ENCODE data around the gene CALML5. TPM values are rescaled to one million over a fixed set of nuclear protein-coding genes. Genes with fewer than 3 reads are reported as not detected.

Gene CALML5
- total RNA-seq, 2 donors from 2014 or later = 0.46 to 10.5 TPM

- intact Hi-C loops (cut with DNase I) = no loop called here
- no peaks in the 10 kb centered on the region for H3K4me1 ChIP-seq (replicated peaks)
- 94% methylated on average over 8 of the region's 8 CpGs for WGBS
Observed at GRCh38 chr10:5494611-5495010, 4.8 kb downstream of the CALML5 start.

GRCh38 chr10:5493691-5494090 is 5.7 kb downstream of the CALML5 start:
- Histone ChIP-seq H3K27ac (no peak overlapping the region), H3K4me1 (replicated peaks) (no peaks in the 10 kb centered on the region), H3K36me3 (no peaks in the 10 kb centered on the region), H3K4me3 (no peak overlapping the region), H3K27me3 (replicated peaks; ENCODE audit: insufficient read depth) (no peaks in the 10 kb centered on the region), H3K9me3 (no peaks in the 10 kb centered on the region)
- no peak for DNase-seq (ENCODE audit: low spot score)
- 35% methylated on average over 3 of the region's 3 CpGs for WGBS
- no peak for TF ChIP-seq CTCF (IDR thresholded peaks at IDR 0.05)
- TF ChIP-seq POLR2A (IDR thresholded peaks at IDR 0.05) = no peak
- no peak for TF ChIP-seq POLR2AphosphoS5 (IDR thresholded peaks at IDR 0.05)
- intact Hi-C loops (cut with DNase I) = no loop called here

More at GRCh38 chr10:5494611-5495010, 4.8 kb downstream of the CALML5 start:
- Histone ChIP-seq H3K4me3 (no peak overlapping the region), H3K27ac (no peak overlapping the region), H3K9me3 (no peaks in the 10 kb centered on the region), H3K27me3 (replicated peaks; ENCODE audit: insufficient read depth) (no peaks in the 10 kb centered on the region), H3K36me3 (no peaks in the 10 kb centered on the region)
- no peak for DNase-seq (ENCODE audit: low spot score)
- TF ChIP-seq POLR2A (IDR thresholded peaks at IDR 0.05) (no peak), POLR2AphosphoS5 (IDR thresholded peaks at IDR 0.05) (no peak), CTCF (IDR thresholded peaks at IDR 0.05) (no peak)

GRCh38 chr10:5492929-5493576 is 6.3 kb downstream of the CALML5 start:
- H3K4me1 ChIP-seq (replicated peaks) = no peaks in the 10 kb centered on the region
- H3K9me3 ChIP-seq = no peaks in the 10 kb centered on the region
- 92% methylated on average over 13 of the region's 13 CpGs for WGBS
- no peak overlapping the region for H3K27ac ChIP-seq
- no peak overlapping the region for H3K4me3 ChIP-seq
- TF ChIP-seq POLR2A (IDR thresholded peaks at IDR 0.05) (no peak), POLR2AphosphoS5 (IDR thresholded peaks at IDR 0.05) (no peak), CTCF (IDR thresholded peaks at IDR 0.05) (no peak)
- no peak for DNase-seq (ENCODE audit: low spot score)
- intact Hi-C loops (cut with DNase I) = no loop called here
- no peaks in the 10 kb centered on the region for H3K36me3 ChIP-seq
- no peaks in the 10 kb centered on the region for H3K27me3 ChIP-seq (replicated peaks; ENCODE audit: insufficient read depth)

- no peak overlapping the region for H3K4me3 ChIP-seq
- no peaks in the 10 kb centered on the region for H3K27me3 ChIP-seq (replicated peaks; ENCODE audit: insufficient read depth)
- H3K27ac ChIP-seq = no peak overlapping the region
- 94% methylated on average over 4 of the region's 4 CpGs for WGBS
- H3K36me3 ChIP-seq = no peaks in the 10 kb centered on the region
- intact Hi-C loops (cut with DNase I) = no loop called here
- no peaks in the 10 kb centered on the region for H3K4me1 ChIP-seq (replicated peaks)
- TF ChIP-seq POLR2AphosphoS5 (IDR thresholded peaks at IDR 0.05) (no peak), CTCF (IDR thresholded peaks at IDR 0.05) (no peak), POLR2A (IDR thresholded peaks at IDR 0.05) (no peak)
- no peaks in the 10 kb centered on the region for H3K9me3 ChIP-seq
- no peak for DNase-seq (ENCODE audit: low spot score)
Observed at GRCh38 chr10:5492322-5492855, 7.0 kb downstream of the CALML5 start.

GRCh38 chr10:5491477-5491876 is 7.9 kb downstream of the CALML5 start:
- no peak for TF ChIP-seq POLR2AphosphoS5 (IDR thresholded peaks at IDR 0.05)
- Histone ChIP-seq H3K4me3 (no peak overlapping the region), H3K36me3 (no peaks in the 10 kb centered on the region), H3K27ac (no peak overlapping the region), H3K27me3 (replicated peaks; ENCODE audit: insufficient read depth) (no peaks in the 10 kb centered on the region), H3K9me3 (no peaks in the 10 kb centered on the region), H3K4me1 (replicated peaks) (no peaks in the 10 kb centered on the region)
- DNase-seq (ENCODE audit: low spot score) = no peak
- intact Hi-C loops (cut with DNase I) = no loop called here
- WGBS = 94% methylated on average over 5 of the region's 7 CpGs

All from prostate gland (tissue), 2 donors.